NCI-H774 (cell line): ENCODE data around the gene PSMB7.
"Not testable (repeated sequence)": the region's sequence is repeated elsewhere in the genome, so short reads cannot be mapped to it uniquely, and the experiment has no call there.

Source experiments
- DNase-seq: peaks from one replicate; lab custom pipeline; 2025; lab: John Stamatoyannopoulos, UW

Gene PSMB7

GRCh38 chr9:124442826-124443225 lies 27.6 kb upstream of the PSMB7 start:
- no peak for DNase-seq

GRCh38 chr9:124442379-124442778 lies 27.1 kb upstream of the PSMB7 start:
- no peak for DNase-seq

- DNase-seq, result no peak
Measured at GRCh38 chr9:124441291-124441690, 26.0 kb upstream of the PSMB7 start.

- no peak for DNase-seq
Measured at GRCh38 chr9:124440786-124441185, 25.5 kb upstream of the PSMB7 start.

- DNase-seq, result no peak
Measured at GRCh38 chr9:124439686-124440243, 24.5 kb upstream of the PSMB7 start.

GRCh38 chr9:124439086-124439485 lies 23.8 kb upstream of the PSMB7 start:
- DNase-seq, result no peak

- DNase-seq, result no peak
Measured at GRCh38 chr9:124438091-124438490, 22.8 kb upstream of the PSMB7 start.

GRCh38 chr9:124437086-124437485 lies 21.8 kb upstream of the PSMB7 start:
- no peak for DNase-seq

- no peak for DNase-seq
Measured at GRCh38 chr9:124436320-124436719, 21.1 kb upstream of the PSMB7 start.

GRCh38 chr9:124429530-124429867 lies 14.3 kb upstream of the PSMB7 start:
- DNase-seq, result no peak

- DNase-seq, result peak; percentile 22
Measured at GRCh38 chr9:124428751-124429529, 13.7 kb upstream of the PSMB7 start.

- DNase-seq, result no peak
Measured at GRCh38 chr9:124427281-124427680, 12.0 kb upstream of the PSMB7 start.

GRCh38 chr9:124426361-124426760 lies 11.1 kb upstream of the PSMB7 start:
- no peak for DNase-seq

- DNase-seq, result not testable (repeated sequence)
Measured at GRCh38 chr9:124425733-124426132, 10.5 kb upstream of the PSMB7 start.

- no peak for DNase-seq
Measured at GRCh38 chr9:124423591-124423990, 8.3 kb upstream of the PSMB7 start.

GRCh38 chr9:124423155-124423554 lies 7.9 kb upstream of the PSMB7 start:
- DNase-seq, result no peak

- peak; percentile 70 for DNase-seq
Measured at GRCh38 chr9:124420991-124421543, 5.8 kb upstream of the PSMB7 start.

- no peak for DNase-seq
Measured at GRCh38 chr9:124419832-124420489, 4.7 kb upstream of the PSMB7 start.

- no peak for DNase-seq
Measured at GRCh38 chr9:124415852-124416484, 726 bp upstream of the PSMB7 start.

GRCh38 chr9:124414612-124415011 lies 630 bp downstream of the PSMB7 start:
- DNase-seq, result no peak

GRCh38 chr9:124412228-124412575 lies 3.0 kb downstream of the PSMB7 start:
- DNase-seq, result no peak

- no peak for DNase-seq
Measured at GRCh38 chr9:124411514-124412227, 3.6 kb downstream of the PSMB7 start.
